ENCODE results near the gene IRF8.
"Not testable (repeated sequence)": the region's sequence is repeated elsewhere in the genome, so short reads cannot be mapped to it uniquely, and the experiment has no call there.

Gene IRF8

DNA sequence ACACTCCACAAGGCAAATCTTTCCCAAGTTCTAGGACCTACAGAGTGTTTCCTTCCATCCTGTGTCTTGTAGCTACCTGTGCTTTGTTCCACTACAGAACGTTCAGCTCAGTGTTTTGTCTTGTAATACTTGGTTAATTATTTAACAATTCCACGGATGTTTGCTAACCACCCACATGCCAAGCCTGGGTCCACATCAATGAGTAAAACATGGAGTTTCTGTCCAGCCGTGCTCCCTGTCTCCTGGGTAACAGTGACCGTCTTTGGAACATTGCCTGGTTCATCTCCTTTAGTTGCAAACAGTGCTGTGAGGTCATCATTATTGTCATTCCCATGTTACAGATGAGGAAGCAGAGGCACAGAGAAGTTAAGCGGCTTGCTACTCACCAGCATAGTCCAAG, 41.3 kb downstream of the IRF8 start:
- DNase-seq, result no peak

DNA sequence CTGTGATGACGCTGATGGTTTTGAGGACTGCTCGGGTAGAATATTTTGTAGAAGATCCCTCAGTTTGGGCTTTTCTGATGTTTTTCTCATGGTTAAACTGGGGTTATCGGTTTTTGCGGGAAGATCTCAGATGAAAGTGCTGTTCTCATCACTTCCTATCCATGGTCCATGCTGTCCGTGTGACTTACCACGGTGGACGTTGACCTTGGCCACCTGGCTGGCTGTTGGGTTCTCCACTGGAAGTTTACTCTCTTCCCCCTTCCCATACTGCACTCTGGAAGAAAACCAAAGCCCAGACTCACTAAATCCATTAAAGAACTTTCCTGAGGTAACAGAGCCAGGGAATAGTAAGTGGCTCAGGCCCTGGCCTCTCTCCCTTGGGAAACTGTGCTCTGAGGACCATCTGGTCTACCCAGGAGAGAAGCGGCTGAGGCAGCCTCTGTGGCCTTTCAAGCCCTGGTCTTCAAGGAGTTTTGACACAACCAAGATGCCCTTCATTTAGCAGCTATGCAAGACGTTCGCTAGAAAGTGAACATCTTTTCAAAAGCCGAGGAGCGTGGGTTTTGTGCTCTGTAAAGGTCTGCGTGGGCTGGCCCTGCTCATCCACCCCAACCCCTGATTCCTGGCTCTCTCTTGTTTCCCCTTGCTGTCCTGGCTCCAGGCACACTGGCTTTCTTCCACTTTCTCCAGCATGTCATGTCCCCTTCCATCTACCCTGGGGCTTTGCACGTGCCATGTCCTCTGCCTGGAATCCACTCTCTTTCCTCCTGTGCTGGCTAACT, 43.1 kb downstream of the IRF8 start:
- DNase-seq, result no peak

DNA sequence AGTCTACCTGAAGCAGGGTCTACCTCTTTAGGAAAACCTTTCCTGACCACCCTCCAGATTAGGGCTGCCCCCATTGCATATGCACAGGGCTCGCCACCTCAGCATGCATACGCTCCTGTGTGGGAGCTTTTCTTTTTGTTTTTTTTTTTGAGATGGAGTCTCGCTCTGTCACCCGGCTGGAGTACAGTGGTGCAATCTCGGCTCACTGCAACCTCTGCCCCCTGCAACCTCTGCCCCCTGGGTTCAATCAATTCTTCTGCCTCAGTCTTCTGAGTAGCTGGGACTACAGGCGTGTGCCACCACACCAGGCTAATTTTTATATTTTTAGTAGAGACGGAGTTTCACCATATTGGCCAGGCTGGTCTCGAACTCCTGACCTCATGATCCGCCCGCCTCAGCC, 43.7 kb downstream of the IRF8 start:
- not testable (repeated sequence) for DNase-seq

DNA sequence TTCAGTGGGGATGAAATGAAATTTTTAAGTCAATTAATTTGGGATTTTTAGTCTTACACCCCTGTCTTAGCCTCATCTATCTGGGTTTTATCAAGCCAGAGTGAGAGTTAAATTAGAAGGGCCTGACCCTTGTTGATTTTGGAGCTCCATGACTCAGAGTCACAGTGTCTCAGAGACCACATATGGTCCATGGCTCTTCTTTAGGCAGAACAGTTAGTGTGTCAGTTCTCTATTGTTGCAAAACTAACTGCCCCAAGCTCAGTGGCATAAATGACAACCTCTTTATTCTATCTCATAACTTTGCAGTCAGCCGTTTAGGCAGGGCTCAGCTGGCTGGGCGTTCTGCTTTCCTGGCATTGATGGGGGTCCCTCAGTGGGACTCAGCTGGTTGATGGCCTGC, 44.7 kb downstream of the IRF8 start:
- DNase-seq, result no peak

DNA sequence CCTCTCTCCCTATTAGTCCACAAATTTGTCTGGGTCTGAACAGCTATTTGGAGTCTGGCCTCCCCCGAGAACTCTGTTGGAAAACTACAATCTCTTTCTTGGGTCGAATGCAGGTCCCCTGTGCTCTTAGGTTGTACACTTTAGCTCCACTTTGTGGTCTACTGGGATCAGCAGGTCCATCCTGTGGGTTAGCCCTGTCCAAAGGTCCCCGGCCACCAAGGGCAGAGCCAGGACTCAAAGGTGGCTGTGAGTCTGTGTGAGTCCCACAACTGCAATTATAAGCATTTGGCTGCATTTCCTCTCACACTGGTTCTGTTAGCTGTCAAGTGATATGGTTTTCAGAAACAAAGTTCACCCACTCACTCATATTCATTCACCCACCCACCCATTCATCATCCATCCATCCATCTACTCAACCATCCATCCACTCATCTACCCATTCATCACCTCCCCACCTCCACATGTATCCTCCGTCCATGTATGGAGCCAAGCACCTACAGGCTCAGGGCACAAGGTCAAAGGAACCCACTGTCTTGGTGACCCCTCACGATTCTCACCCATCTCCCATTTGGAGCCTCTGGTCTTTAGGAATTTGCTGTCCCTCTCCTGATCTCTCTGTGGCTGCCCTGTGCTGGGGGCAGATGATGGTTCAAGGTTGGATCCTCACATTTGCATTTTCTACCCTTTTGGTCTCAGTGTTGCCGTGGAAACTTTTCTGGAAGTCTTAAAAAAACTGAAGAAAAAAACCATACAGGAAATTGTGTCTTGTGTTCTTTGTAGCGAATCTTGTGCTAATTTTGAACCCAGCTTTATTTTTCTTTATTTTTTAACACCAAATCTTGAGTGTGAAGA, 45.8 kb downstream of the IRF8 start:
- no peak for DNase-seq

DNA sequence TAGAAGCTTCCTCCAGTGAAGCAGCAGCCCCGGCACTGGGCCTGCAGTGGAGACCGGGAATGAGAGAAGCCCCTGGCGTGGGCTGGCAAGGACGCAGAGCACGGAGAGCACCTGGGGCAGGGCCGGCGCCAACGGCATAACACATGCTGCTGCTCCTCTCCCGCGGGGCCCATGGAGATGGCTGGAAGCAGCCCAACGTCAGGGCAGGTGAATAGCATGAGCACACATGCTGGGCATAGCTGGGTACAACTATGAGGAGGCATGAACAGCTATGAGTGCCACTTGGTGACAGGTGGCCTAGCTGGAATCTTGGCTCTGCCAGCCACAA, 46.4 kb downstream of the IRF8 start:
- DNase-seq, result no peak

DNA sequence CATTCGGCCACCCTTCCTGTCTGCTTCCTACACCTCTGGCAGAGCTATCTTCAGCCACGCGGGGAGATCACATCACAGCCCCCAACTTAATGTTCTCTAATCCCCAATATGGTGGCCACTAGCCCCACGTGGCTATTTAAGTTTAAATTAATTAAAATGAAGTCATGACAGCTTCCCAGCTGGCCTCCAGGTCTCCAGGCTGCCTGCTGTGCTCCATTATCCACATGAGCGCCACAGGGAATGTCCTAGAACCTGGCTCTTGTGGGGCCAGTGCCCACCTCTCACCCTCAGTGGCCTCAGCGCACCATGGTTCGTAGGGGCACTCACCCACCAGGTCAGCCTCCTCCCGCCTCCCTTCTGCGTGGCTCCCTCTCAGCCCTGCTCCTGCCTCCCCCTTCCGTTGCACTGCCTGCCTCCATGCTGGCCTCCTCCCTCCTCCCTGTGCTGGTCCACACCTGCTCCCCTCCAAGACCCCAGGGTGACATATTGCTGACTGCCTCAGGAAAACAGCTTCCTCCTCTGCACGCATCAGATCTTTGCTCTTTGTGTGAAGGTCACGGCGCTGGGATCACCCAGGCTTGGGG, 47.7 kb downstream of the IRF8 start:
- DNase-seq, result no peak

DNA sequence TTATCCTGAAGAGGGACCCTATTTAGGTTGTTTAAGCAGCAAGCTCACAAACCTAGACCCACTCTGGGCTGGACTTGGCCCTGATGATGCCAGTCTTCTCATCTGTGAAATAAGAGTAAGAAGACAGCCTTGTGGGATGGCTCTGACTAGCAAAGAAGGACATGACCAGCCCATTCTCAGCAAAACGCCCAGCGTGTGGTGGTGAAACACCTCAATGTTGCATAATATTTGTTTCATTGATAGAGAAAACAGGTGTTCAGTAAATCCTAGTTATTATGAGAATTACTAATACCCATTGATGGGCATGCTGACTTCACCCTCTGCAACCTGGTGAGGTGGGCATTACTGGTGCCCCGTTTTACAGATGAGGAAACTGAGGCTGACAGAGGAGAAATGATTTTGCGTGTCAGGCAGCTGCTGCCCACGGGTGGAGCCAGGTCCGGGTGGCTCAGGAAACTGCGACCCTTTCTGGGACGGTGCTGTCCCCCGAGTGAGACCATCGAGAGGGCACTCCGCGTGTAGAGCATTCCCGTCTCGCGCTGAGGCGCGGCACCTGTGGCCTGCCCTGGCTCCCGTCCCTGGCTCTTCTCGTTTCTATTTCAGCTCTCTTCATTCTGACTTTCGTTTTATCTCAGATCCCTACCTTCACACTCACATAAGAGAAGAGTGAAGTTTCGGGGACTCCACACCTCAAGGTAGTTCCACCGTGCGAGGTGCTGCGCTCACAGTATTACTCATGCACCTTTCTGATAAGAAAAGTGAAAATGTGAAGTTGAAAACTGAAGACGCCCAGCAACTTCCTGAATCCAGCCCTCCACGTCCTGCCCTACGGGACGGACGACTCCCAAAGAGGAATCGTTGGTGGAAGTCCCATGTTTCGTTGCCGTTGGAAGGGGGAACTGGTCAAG, 48.5 kb downstream of the IRF8 start:
- no peak for DNase-seq

DNA sequence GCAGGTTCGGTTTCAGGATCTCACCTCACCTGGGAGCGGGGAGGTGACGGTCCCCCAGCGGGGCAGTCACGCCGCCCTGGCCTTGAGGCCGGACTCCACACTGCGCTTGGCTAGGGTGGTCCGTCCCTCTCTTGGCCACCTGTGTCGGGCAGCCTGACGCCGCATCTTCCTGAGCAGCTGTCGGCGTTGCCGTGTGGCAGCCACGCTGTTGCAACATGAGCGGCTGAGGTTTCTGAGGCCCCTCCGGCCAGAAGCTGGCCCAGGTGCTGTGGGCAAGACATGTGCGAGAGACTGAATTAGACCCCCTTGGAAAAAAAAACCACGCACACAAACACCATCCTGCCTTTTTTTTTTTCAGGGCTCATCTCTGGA, 49.2 kb downstream of the IRF8 start:
- no peak for DNase-seq

DNA sequence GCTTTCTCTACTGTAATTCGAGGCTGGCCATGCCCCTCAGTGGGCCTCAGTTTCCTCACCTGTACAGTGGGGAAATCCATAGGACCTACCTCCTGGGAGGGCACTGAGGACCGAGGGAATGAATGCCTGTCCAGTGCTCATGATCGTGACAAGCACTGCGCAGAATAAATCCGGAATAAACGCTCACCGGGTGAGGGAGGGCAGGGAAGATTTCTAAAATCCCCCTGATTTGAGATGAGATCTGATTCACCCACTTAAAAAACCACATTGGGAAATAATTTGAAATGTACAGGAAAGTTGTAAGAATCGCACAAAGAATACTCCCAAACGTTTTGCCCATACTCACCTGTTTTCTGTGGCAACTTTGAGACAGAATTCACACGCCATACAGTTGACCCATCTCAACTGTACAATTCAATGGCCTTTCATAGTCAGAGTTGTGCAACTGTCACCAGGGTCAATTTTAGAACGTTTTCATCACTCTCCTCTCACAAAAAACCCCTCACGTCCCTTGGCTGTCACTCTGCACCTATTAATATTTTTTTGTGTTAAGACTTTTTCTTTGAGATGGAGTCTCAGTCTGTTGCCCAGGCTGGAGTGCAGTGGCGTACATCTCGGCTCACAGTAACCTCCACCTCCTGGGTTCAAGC, 49.8 kb downstream of the IRF8 start:
- DNase-seq, result no peak

DNA sequence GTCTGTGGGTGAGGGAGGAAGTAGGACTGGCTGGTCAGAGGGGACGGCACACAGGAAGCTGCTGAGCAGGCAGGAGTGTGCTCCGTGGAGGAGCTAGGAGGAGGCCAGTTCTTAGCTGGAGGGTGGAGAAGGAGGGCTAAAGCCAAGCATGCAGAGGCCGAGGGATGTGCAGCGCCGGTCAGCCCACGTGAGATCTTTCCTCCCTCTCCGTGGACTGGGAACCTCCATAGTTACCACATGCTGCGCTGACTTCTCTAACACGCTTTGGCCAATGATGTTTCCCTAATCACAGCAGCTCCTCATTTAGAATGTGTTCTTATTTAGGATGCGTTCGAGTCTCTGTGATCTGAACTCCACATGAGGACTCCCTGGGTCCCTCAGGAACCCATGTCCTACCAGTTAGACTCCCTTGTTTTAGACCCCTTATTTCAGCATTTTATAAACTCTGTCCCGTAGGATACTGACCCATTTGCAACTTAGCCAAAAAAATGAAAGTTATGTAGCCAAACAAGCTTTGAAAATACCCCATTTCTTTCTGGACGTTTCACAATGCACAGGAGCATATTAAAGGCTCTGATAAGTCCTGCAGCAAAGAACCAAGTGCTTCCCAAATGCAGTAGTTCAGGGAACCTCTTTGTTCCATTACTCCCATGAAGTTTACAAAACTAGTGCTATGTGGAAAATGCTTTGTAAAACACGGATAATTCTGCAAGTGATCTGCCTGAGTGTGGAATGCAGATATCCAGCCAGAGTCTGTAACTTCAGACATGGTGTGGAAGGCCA, 51.4 kb downstream of the IRF8 start:
- no peak for DNase-seq

DNA sequence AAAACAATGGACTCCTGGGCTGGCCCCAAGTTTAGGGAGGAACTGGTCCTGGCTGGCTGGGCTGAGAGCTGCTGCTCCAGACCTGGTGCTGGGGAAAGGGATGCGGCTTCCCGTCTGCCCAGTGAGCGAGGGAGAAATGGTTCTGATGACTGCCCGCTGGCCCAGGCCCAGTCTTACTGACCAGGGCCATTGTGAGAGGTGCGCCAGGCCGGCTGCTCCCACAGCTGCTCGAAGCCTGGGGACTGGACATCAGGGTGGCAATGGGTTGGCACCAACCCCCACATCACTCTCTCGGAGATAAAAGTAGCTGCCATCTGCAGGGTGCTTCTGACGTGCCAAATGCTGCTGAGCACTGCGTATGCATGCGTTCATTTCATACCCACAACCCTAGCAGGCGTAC, 53.2 kb downstream of the IRF8 start:
- DNase-seq, result no peak

DNA sequence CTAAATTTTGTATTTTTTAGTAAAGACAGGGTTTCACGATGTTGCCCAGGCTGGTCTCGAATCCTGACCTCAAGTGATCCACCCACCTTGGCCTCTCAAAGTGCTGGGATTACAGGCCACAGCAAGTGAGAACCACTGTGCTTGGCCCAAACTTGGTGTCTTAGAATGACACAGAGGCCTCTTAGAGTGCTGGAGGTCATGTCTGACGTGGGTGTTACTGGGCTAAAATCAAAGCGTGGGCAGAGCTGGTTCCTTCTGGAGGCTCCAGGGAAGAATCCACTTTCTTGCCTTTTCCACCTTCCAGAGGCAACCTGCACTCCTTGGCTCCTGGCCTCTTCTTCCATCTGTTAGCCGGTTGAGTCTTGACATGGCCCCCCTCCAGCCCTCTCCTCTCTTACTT, 53.8 kb downstream of the IRF8 start:
- no peak for DNase-seq

DNA sequence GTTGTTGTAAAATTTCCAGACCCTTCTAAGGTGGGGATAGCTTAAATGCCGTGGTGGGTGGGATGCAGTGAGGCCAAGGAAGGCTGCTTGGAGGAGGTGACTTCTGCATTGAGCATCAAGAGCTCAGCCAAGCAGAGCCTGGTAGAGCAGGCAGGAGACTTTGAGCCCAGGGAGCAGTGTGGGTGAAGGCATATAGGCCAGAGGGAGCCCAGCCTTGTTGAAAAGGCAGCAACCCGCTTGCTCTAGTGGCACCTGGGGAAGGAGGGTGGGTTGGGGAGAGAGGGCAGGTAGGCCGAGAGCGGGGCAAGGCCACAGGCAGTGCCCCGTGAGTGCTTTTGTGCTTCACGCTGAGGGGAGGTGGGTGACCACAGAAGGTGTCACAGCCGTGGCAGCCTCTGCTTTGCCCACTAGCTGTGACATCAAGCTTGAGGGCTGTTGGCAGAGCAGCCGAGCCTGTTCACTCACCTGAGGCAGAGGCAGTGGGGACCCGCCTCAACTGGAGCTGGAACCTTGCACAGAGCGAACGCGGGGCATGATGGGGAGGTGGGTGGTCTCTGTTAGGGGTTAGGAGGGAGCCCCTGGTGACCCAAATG, 56.1 kb downstream of the IRF8 start:
- DNase-seq, result no peak

DNA sequence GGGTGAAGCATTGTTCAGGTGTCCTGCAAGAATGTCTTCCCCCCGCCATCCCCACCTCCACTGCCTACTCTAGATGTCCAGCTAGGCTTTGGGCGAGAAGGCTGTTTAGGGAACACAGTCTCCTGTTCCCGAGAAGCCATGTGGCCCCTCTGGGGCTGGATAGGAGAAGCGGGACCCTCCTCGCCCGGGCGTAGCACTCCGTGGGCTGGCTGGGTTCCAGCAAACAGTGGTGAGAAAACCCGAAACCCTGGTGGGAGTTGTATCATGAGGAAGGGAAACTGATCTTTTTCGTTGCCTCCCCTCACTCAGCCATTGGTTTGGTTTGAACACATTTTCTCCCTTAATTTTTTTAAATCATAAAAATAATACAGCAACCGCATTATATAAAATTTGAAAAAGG, 56.6 kb downstream of the IRF8 start:
- DNase-seq, result no peak

DNA sequence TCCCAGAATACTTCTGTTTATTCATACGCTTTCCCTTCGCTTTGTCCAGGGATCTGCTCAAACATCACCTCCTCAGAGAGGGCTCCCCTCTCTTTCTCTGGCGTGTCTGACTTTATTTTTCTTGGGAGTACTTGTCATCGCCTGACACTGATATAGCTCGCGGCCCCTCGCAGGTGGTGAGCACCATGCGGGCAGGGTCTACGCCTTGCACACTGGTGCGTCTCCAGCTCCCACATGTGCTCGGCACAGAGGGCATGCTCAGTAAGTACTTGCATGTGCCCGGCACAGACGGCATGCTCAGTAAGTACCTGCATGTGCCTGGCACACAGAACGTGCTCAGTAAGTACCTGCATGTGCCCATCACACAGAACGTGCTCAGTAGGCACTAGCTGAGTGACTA, 57.5 kb downstream of the IRF8 start:
- DNase-seq, result no peak

DNA sequence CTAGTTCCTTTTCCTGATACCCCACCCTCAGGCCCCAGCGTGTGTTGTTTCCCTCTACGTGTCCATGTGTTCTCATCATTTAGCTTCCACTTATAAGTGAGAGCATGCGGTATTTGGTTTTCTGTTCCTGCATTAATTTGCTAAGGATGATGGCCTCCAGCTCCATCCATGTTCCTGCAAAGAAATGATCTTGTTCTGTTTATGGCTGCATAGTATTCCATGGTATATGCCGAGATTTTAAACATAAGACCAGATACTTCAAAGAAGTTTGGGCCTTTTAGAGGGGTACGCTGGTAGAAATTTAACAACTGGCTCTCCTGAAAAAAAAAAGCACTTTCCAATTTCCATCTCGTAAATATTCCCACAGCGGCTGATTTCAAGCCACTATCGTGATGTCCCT, 59.8 kb downstream of the IRF8 start:
- no peak for DNase-seq

DNA sequence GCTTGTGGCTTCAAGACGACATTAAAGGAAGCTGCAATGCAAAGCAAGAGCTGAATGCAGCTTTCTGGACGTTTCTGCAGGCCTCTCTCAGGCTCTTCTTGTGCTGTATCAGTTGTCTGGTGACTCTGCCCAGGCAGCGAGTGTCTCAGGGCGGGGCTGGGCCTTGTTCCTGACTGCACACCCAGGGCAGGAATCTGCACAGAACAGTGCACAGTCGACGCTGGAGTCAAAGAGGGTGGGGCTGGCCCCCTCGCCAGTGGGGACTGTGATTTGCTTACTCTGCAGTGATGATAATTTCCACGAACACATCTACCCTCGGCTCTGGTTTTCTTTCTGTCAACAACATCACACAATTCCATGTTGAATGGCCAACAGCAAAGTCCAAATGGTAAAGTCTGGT, 60.7 kb downstream of the IRF8 start:
- no peak for DNase-seq

DNA sequence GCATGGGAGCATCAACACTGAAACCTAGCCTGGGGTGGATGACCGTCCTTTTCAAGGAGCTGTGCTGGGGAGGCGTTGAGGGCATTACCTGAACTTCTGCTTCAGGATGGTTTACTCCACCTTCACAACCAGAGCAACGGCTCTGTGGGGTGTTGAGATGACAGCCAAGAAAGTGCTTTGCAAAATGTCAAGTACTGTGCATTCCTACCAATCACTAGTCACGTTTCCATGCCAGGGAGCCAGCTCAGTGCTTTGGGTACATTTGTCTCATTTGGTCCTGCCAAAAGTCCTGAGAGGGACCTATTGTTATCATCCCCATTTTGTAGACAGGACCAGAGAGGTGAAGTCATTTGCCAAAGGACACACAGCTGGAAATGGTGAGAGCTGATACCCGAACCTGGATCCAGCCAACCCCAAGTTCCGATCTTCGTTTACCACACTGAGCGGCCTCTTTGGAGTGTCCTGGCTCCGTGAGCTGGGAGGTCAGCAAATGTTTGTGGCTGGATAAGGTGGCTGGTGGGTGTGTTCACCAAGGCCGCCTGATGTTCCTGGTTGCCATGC, 61.6 kb downstream of the IRF8 start:
- no peak for DNase-seq

DNA sequence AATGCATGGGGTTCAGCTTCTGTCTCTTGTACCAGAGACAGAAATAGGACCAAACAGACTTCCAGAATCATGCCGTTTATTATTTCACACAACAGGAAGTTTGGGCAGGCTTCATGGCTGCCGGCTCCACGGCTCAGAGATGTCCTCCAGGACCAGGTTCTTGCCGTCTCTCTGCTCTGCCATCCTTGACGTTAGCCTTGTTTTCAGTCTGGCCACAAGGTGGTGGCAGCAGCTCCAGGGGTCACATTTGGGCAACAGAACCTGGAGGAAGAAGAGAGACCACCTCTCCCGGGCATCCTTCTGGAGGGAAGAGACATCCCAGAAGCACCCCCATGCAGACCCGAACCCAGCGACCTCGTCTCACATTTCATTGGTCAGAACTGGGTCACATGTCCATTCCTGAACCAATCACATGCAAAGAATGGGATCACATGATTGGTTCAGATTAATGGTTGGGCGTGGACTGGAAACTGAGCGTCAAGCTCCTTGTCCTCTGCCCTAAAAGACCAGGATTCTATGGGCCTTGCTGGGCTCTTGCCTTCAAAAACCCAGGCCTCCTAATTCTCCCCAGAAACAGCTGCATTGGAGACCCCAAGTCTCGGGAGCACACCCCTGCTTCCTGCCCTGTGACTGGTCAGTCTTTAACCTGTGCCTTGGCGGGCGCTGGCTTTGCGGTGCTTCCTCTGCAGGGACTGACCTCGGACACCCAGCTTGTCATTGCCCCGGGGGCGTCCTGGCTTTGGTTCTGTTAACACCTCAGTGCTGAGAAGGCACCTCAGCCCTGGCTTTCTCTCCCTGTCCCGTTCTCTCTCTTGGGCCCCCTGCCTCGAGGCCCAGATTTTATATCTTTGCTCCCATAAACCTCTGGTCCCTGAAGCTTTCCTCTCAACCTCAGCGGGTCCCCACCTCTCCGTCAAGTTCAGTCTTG, 63.3 kb downstream of the IRF8 start:
- DNase-seq, result no peak
